ENCODE results near the gene PDGFB.

Gene PDGFB

DNA sequence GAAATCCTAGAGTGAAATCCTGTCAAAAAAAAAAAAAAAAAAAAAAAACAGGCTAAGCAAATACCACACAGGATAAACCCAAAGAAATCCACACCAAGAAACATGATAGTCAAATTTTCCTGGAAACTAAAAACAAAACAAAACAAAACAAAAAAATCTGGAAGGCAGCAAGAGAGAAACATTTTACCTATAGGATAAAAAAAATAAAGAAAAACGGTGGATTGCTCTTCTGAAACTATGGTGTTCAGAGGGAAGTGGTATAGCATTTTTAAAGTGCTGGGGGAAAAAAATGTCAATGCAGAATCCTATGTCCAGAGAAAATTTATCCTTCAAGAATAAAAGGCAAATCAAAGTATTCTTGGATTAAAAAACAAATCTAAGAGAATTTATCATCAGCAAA, 50.7 kb downstream of the PDGFB start:
- no peak overlapping the region for H3K18ac ChIP-seq (ENCODE audit: low read depth in 1 of 2, low read length in 2 of 2)
- H3K36me3 ChIP-seq (ENCODE audit: control insufficient read depth in 1 of 2, insufficient read depth in 2 of 2, low read depth in 1 of 2, low read length in 2 of 2) = no peaks in the 10 kb centered on the region
- no peak overlapping the region for H4K8ac ChIP-seq (ENCODE audit: low read length)
- no peak overlapping the region for H3K27ac ChIP-seq (ENCODE audit: low read length, poor library complexity, severe bottlenecking)
- H3K9ac ChIP-seq (ENCODE audit: low read length) = no peak overlapping the region
- no peak overlapping the region for H4K91ac ChIP-seq (ENCODE audit: low read length)
- no peak overlapping the region for H2BK120ac ChIP-seq (ENCODE audit: low read depth, low read length)
- peaks cover 17% of the 10 kb centered on the region for H3K9me3 ChIP-seq (ENCODE audit: control insufficient read depth, low read length)
- DNase-seq = no peak
- H2BK5ac ChIP-seq (ENCODE audit: low read depth, low read length, poor library complexity, severe bottlenecking) = no peak overlapping the region
- no peak overlapping the region for H2BK12ac ChIP-seq (ENCODE audit: low read length in 2 of 2)
- no peak overlapping the region for H3K4me3 ChIP-seq (ENCODE audit: insufficient read depth in 1 of 2, low read depth in 1 of 2, low read length in 2 of 2)
- no peak overlapping the region for H2BK15ac ChIP-seq (ENCODE audit: low read depth, poor library complexity, severe bottlenecking)
- no peak overlapping the region for H2AK5ac ChIP-seq (ENCODE audit: low read length, severe bottlenecking)
- H2AFZ ChIP-seq (ENCODE audit: low read depth, low read length) = no peak overlapping the region
- no peak overlapping the region for H3K4me2 ChIP-seq (ENCODE audit: low read length, poor library complexity, severe bottlenecking)
- H3K79me1 ChIP-seq (replicated peaks; ENCODE audit: low read length, poor library complexity, severe bottlenecking) = no peaks in the 10 kb centered on the region
- H3K23ac ChIP-seq (ENCODE audit: low read length in 2 of 2) = no peak overlapping the region
- H3K4me1 ChIP-seq (ENCODE audit: control insufficient read depth, insufficient read depth, low read depth, low read length) = peaks cover 1% of the 10 kb centered on the region
- no peak overlapping the region for H3K4ac ChIP-seq (ENCODE audit: low read depth in 1 of 2, low read length in 2 of 2)
- 83% methylated on average over 1 of the region's 1 CpG for WGBS
- peaks cover 0 to 4% of the 10 kb centered on the region in 2 experiments for H3K27me3 ChIP-seq (ENCODE audit: control insufficient read depth in 1 of 2, insufficient read depth in 1 of 2, low read length in 2 of 2)
- no peak overlapping the region for H3K14ac ChIP-seq (ENCODE audit: low read length in 2 of 2)

DNA sequence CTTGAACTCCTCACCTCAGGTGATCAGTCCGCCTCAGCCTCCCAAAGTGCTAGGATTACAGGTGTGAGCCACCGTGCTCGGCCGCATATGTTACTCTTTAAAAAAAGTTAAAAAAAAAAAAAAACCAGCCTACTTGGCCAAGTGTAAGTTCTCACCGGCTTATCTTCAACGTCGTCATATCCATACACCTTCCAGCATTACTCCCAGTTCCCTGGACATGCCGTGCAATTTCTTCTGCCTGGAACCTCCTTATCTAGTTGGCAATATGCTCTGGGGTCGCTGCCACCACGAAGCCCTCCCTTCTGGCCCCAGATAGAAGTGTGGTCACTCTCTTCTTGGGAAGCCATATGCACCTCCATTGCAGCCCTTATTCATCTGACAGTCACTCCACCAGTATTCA, 56.0 kb downstream of the PDGFB start:
- no peak overlapping the region for H4K91ac ChIP-seq (ENCODE audit: low read length)
- no peak overlapping the region for H3K4me2 ChIP-seq (ENCODE audit: low read length, poor library complexity, severe bottlenecking)
- H3K14ac ChIP-seq (ENCODE audit: low read length in 2 of 2) = no peak overlapping the region
- no peaks in the 10 kb centered on the region for H3K36me3 ChIP-seq (ENCODE audit: control insufficient read depth in 1 of 2, insufficient read depth in 2 of 2, low read depth in 1 of 2, low read length in 2 of 2)
- WGBS = 95% methylated on average over 10 of the region's 10 CpGs
- H3K4me3 ChIP-seq (ENCODE audit: insufficient read depth in 1 of 2, low read depth in 1 of 2, low read length in 2 of 2) = no peak overlapping the region
- DNase-seq = no peak
- no peak overlapping the region for H3K4ac ChIP-seq (ENCODE audit: low read depth in 1 of 2, low read length in 2 of 2)
- H2BK5ac ChIP-seq (ENCODE audit: low read depth, low read length, poor library complexity, severe bottlenecking) = no peak overlapping the region
- H2BK15ac ChIP-seq (ENCODE audit: low read depth, poor library complexity, severe bottlenecking) = no peak overlapping the region
- H3K9me3 ChIP-seq (ENCODE audit: control insufficient read depth, low read length) = peaks cover 5% of the 10 kb centered on the region
- H4K8ac ChIP-seq (ENCODE audit: low read length) = no peak overlapping the region
- H3K4me1 ChIP-seq (ENCODE audit: control insufficient read depth, insufficient read depth, low read depth, low read length) = peaks cover 9% of the 10 kb centered on the region
- no peak overlapping the region for H2AFZ ChIP-seq (ENCODE audit: low read depth, low read length)
- H2BK12ac ChIP-seq (ENCODE audit: low read length in 2 of 2) = no peak overlapping the region
- H3K27me3 ChIP-seq (ENCODE audit: control insufficient read depth in 1 of 2, insufficient read depth in 1 of 2, low read length in 2 of 2) = peaks cover 0 to 4% of the 10 kb centered on the region in 2 experiments
- H2BK120ac ChIP-seq (ENCODE audit: low read depth, low read length) = no peak overlapping the region
- no peak overlapping the region for H3K18ac ChIP-seq (ENCODE audit: low read depth in 1 of 2, low read length in 2 of 2)
- no peak overlapping the region for H2AK5ac ChIP-seq (ENCODE audit: low read length, severe bottlenecking)
- no peaks in the 10 kb centered on the region for H3K79me1 ChIP-seq (replicated peaks; ENCODE audit: low read length, poor library complexity, severe bottlenecking)
- H3K23ac ChIP-seq (ENCODE audit: low read length in 2 of 2) = no peak overlapping the region
- no peak overlapping the region for H3K9ac ChIP-seq (ENCODE audit: low read length)
- no peak overlapping the region for H3K27ac ChIP-seq (ENCODE audit: low read length, poor library complexity, severe bottlenecking)

DNA sequence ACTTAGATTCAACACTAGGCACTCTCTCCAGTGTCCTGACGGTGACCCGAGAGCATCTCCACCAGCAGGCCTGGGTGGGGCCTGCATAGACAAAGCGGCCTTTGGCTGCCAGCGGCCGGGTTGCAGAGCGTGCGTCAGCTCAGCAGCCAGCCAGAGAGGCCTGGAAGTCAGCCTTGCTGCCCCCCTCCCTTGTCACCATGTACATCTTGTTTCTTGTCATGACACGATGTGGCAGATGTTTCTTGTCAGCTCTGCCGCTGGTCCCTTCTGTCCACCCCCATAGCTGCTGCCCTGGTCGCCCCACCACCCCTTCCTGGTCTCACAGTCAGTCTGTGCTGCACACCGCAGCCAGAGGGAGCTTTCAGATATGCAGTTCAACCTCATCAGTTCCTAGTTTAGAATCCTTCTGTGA, 59.2 kb downstream of the PDGFB start:
- Histone ChIP-seq H3K4me3 (ENCODE audit: insufficient read depth in 1 of 2, low read depth in 1 of 2, low read length in 2 of 2) (peak overlapping the region in 1 of 2 experiments; percentile 30), H3K4me1 (ENCODE audit: control insufficient read depth, insufficient read depth, low read depth, low read length) (peaks cover 9% of the 10 kb centered on the region), H2BK12ac (ENCODE audit: low read length in 2 of 2) (peak overlapping the region in 1 of 2 experiments; percentile 64), H2BK5ac (ENCODE audit: low read depth, low read length, poor library complexity, severe bottlenecking) (no peak overlapping the region), H3K36me3 (ENCODE audit: control insufficient read depth in 1 of 2, insufficient read depth in 2 of 2, low read depth in 1 of 2, low read length in 2 of 2) (no peaks in the 10 kb centered on the region), H3K4me2 (ENCODE audit: low read length, poor library complexity, severe bottlenecking) (no peak overlapping the region), H2AFZ (ENCODE audit: low read depth, low read length) (no peak overlapping the region), H3K9ac (ENCODE audit: low read length) (peak overlapping the region; percentile 82), H2BK120ac (ENCODE audit: low read depth, low read length) (no peak overlapping the region), H3K18ac (ENCODE audit: low read depth in 1 of 2, low read length in 2 of 2) (peak overlapping the region in 1 of 2 experiments; percentile 37), H3K14ac (ENCODE audit: low read length in 2 of 2) (peak overlapping the region in 1 of 2 experiments; percentile 2), H3K4ac (ENCODE audit: low read depth in 1 of 2, low read length in 2 of 2) (no peak overlapping the region), H2AK5ac (ENCODE audit: low read length, severe bottlenecking) (no peak overlapping the region), H4K91ac (ENCODE audit: low read length) (peak overlapping the region; percentile 31), H3K27me3 (ENCODE audit: control insufficient read depth in 1 of 2, insufficient read depth in 1 of 2, low read length in 2 of 2) (peaks cover 0 to 4% of the 10 kb centered on the region in 2 experiments), H3K9me3 (ENCODE audit: control insufficient read depth, low read length) (peaks cover 8% of the 10 kb centered on the region), H3K27ac (ENCODE audit: low read length, poor library complexity, severe bottlenecking) (no peak overlapping the region), H3K79me1 (replicated peaks; ENCODE audit: low read length, poor library complexity, severe bottlenecking) (no peaks in the 10 kb centered on the region), H2BK15ac (ENCODE audit: low read depth, poor library complexity, severe bottlenecking) (no peak overlapping the region), H3K23ac (ENCODE audit: low read length in 2 of 2) (no peak overlapping the region), H4K8ac (ENCODE audit: low read length) (no peak overlapping the region)
- DNase-seq = peak; percentile 84
- WGBS = 60% methylated on average over 11 of the region's 11 CpGs

DNA sequence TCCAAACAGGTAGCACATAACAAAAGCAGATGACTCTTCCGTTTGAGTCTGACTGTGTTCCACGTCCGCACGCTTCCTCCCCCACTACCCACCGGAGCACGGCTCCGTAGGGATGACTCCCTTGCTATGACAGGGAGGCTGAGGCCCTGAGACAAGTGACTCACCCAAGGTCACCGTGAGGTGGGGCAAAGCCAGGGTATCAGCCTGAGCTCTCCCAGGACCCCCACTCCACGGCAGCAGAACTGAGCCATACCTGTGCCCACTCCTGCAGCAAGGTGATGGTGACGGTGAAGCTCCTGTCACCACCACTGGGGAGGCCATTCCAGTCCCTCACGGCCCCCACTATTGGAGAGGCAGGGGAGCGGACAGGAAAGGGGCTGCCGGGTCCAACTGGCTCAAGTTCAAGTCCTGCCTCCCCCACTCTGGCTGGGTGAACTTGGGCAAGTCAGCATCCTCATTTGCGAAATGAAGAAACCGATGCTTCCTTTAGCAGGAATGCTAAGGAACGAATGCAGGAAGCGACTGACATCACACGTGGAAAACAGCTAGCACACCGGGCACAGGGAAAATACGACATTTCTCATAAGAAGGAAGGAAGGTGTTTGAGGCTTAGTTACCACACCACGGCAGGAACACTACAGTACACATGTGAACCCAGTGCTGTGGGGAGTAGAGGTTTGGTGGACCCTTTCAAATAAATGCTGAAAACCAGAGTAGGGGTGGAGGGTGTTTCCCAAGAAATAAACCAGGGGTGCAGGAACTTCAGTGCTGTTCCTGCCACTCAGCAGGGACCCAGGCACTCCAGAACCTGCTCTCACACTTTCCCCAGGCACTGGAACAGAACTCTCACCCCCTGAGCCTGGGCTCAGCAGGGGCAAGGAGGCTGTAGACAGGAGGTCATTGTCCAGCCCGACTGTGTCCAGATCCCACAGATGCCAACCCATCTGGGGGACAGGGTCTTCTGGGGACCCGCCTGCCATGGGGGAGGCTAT, 59.9 kb downstream of the PDGFB start:
- no peaks in the 10 kb centered on the region for H3K79me1 ChIP-seq (replicated peaks; ENCODE audit: low read length, poor library complexity, severe bottlenecking)
- no peaks in the 10 kb centered on the region for H3K36me3 ChIP-seq (ENCODE audit: control insufficient read depth in 1 of 2, insufficient read depth in 2 of 2, low read depth in 1 of 2, low read length in 2 of 2)
- H3K4ac ChIP-seq (ENCODE audit: low read depth in 1 of 2, low read length in 2 of 2) = no peak overlapping the region
- H3K23ac ChIP-seq (ENCODE audit: low read length in 2 of 2) = no peak overlapping the region
- no peak overlapping the region for H4K8ac ChIP-seq (ENCODE audit: low read length)
- peaks cover 8% of the 10 kb centered on the region for H3K9me3 ChIP-seq (ENCODE audit: control insufficient read depth, low read length)
- H4K91ac ChIP-seq (ENCODE audit: low read length) = peak overlapping the region; percentile 34
- H2AFZ ChIP-seq (ENCODE audit: low read depth, low read length) = no peak overlapping the region
- H2BK12ac ChIP-seq (ENCODE audit: low read length in 2 of 2) = peak overlapping the region in 1 of 2 experiments; percentile 51
- H3K27ac ChIP-seq (ENCODE audit: low read length, poor library complexity, severe bottlenecking) = no peak overlapping the region
- peak overlapping the region in 1 of 2 experiments; percentile 26 for H3K14ac ChIP-seq (ENCODE audit: low read length in 2 of 2)
- peak overlapping the region; percentile 82 for H3K9ac ChIP-seq (ENCODE audit: low read length)
- H3K4me1 ChIP-seq (ENCODE audit: control insufficient read depth, insufficient read depth, low read depth, low read length) = peaks cover 8% of the 10 kb centered on the region
- H3K18ac ChIP-seq (ENCODE audit: low read depth in 1 of 2, low read length in 2 of 2) = peak overlapping the region in 1 of 2 experiments; percentile 38
- H3K4me3 ChIP-seq (ENCODE audit: insufficient read depth in 1 of 2, low read depth in 1 of 2, low read length in 2 of 2) = no peak overlapping the region
- H2BK120ac ChIP-seq (ENCODE audit: low read depth, low read length) = no peak overlapping the region
- H3K4me2 ChIP-seq (ENCODE audit: low read length, poor library complexity, severe bottlenecking) = no peak overlapping the region
- no peak overlapping the region for H2BK15ac ChIP-seq (ENCODE audit: low read depth, poor library complexity, severe bottlenecking)
- H2BK5ac ChIP-seq (ENCODE audit: low read depth, low read length, poor library complexity, severe bottlenecking) = no peak overlapping the region
- peaks cover 0 to 4% of the 10 kb centered on the region in 2 experiments for H3K27me3 ChIP-seq (ENCODE audit: control insufficient read depth in 1 of 2, insufficient read depth in 1 of 2, low read length in 2 of 2)
- WGBS = 78% methylated on average over 23 of the region's 23 CpGs
- DNase-seq = peak; percentile 38
- H2AK5ac ChIP-seq (ENCODE audit: low read length, severe bottlenecking) = peak overlapping the region; percentile 6

All from mesenchymal stem cell (in vitro differentiated cells and primary cell).